GM18951 (cell line): Measurements from ENCODE around the gene STPG4.

Experiments used
- POLR2A ChIP-seq: IDR thresholded peaks from 4 replicates; pipeline ENCODE4 v1.6.1; 2011; ENCODE audit warnings: mild to moderate bottlenecking; ENCODE audit not compliant: insufficient read length, insufficient read depth; ENCODE audit errors: extremely low read depth
- in situ Hi-C: fragments of 300-500 bp; cut with MboI; formaldehyde crosslinking; loops from one replicate; pipeline ENCODE4 v1.12.0; 2022; ENCODE audit warnings: low sequenced_read_pairs, mixed read lengths, inconsistent platforms; ENCODE audit not compliant: unreplicated experiment

The STPG4 gene

GRCh38 chr2:47048801-47049480 lies 106.2 kb downstream of the STPG4 start:
- in situ Hi-C loops, result no loop called here
- no peak for TF ChIP-seq POLR2A

GRCh38 chr2:47046271-47046670 lies 108.8 kb downstream of the STPG4 start:
- in situ Hi-C loops, result no loop called here
- no peak for TF ChIP-seq POLR2A

- in situ Hi-C loops, result no loop called here
Observed at GRCh38 chr2:47043891-47044239, 111.2 kb downstream of the STPG4 start.

GRCh38 chr2:47043142-47043890 lies 111.8 kb downstream of the STPG4 start:
- no peak for TF ChIP-seq POLR2A
- in situ Hi-C loops, result no loop called here

More at GRCh38 chr2:47043891-47044239, 111.2 kb downstream of the STPG4 start:
- no peak for TF ChIP-seq POLR2A

- no peak for TF ChIP-seq POLR2A
- in situ Hi-C loops, result no loop called here
Observed at GRCh38 chr2:47041891-47042684, 113.0 kb downstream of the STPG4 start.

GRCh38 chr2:47041063-47041462 lies 114.0 kb downstream of the STPG4 start:
- TF ChIP-seq POLR2A, result no peak
- in situ Hi-C loops, result no loop called here

GRCh38 chr2:47040651-47041050 lies 114.5 kb downstream of the STPG4 start:
- TF ChIP-seq POLR2A, result no peak
- in situ Hi-C loops, result no loop called here

GRCh38 chr2:47039913-47040562 lies 115.1 kb downstream of the STPG4 start:
- no peak for TF ChIP-seq POLR2A
- in situ Hi-C loops, result no loop called here

- no peak for TF ChIP-seq POLR2A
- in situ Hi-C loops, result no loop called here
Observed at GRCh38 chr2:47039489-47039870, 115.6 kb downstream of the STPG4 start.

GRCh38 chr2:47038656-47039488 lies 116.2 kb downstream of the STPG4 start:
- in situ Hi-C loops, result no loop called here
- TF ChIP-seq POLR2A, result no peak

GRCh38 chr2:47037678-47038077 lies 117.4 kb downstream of the STPG4 start:
- in situ Hi-C loops, result no loop called here
- TF ChIP-seq POLR2A, result no peak
